ENCODE measurements around the gene RAB32. TPM values are rescaled to one million over a fixed set of nuclear protein-coding genes. Genes with fewer than 3 reads are reported as not detected.

The RAB32 gene
- 10 to 100 TPM in 1 of 4 donors, 1 to 10 TPM in 2, under 1 TPM in 1; 0.34 to 18.3 (median 5.5) TPM for total RNA-seq

DNA sequence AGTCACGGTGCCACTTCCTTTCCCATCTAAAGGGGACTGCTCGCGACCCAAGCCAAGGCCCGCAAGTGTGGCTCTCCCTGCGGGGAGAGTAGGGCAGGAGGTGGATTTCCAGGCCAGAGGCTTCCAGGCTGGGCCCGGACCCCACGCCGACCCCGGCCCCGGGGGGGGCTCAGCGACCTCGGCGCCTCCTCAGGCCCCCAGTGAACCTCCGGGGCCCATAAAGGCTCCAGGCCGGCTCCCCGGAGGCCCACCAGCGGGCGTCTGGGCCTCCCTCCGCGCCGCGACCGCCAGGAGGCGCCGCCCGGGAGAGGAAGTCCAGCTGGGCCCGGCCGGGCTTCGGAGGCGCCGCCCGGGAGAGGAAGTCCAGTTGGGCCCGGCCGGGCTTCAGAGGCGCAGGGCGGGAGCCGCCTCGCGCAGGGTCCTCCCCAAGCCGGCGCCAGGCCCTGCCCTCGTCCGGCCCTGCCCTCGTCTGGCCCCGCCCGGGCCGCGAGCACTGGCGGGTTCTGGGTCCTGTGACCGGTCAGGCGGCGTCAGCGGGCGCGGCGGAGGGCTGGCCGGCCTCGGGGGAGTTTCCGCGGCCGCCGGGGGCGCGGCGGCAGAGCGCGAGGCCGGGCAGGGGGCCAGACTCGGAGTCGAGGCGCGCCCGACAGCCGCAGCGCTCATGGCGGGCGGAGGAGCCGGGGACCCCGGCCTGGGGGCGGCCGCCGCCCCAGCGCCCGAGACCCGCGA, at the start of gene RAB32:
Gene RAB32, plus strand, starts transcription at position 623 of the 729 bp plus-strand sequence. Its CDS starts 39 bp downstream, at position 662.
- peaks cover 0 to 24% (median 0%) of the 10 kb centered on the region in 4 donors for H3K27me3 ChIP-seq
- intact Hi-C loops (cut with DNase I) = loop anchor here (10.0 kb wide), 1 partner anchor 151 kb away; no protein-coding TSS in a partner anchor
- H3K4me1 ChIP-seq = peaks cover 13 to 46% (median 16%) of the 10 kb centered on the region in 3 donors
- WGBS, 2 donors = 47 to 50% methylated on average over 3 to 5 of the region's 86 CpGs
- peak within 1 kb of the TSS; percentile 46 to 81 (median 60) for H3K4me3 ChIP-seq
- no peaks in the 10 kb centered on the region for H3K9me3 ChIP-seq
- H3K27ac ChIP-seq = peak within 1 kb of the TSS; percentile 82 to 98 (median 92)
- DNase-seq = peak; percentile 28
- peak in 2 of 4 donors; percentile 68 to 75 for TF ChIP-seq POLR2A (IDR thresholded peaks at IDR 0.05)
- TF ChIP-seq, protein P1, sequence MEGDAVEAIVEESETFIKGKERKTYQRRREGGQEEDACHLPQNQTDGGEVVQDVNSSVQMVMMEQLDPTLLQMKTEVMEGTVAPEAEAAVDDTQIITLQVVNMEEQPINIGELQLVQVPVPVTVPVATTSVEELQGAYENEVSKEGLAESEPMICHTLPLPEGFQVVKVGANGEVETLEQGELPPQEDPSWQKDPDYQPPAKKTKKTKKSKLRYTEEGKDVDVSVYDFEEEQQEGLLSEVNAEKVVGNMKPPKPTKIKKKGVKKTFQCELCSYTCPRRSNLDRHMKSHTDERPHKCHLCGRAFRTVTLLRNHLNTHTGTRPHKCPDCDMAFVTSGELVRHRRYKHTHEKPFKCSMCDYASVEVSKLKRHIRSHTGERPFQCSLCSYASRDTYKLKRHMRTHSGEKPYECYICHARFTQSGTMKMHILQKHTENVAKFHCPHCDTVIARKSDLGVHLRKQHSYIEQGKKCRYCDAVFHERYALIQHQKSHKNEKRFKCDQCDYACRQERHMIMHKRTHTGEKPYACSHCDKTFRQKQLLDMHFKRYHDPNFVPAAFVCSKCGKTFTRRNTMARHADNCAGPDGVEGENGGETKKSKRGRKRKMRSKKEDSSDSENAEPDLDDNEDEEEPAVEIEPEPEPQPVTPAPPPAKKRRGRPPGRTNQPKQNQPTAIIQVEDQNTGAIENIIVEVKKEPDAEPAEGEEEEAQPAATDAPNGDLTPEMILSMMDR (IDR thresholded peaks at IDR 0.05) = peak in 5 of 6 experiments; percentile 57 to 71 (median 68)
- H3K36me3 ChIP-seq = no peaks in the 10 kb centered on the region

DNA sequence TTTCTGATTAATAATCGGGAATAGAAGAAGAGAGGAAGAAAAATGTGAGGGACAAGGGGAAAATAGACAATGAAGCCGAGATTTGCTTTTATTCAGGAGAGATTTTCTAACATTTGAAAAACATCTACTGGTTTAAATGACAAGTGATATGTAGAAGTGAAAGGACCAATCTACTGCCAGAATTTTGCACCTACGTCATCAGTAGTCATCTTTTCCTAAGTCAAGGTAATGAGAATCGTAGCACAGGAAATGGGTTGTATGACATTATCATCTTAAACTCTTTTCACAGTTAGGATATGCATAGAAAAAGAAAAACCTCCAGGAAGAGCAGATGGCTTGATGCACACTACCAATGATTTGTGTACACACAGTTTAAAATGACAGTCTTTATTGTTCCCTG, 45.3 kb upstream of the RAB32 start:
- no peaks in the 10 kb centered on the region for H3K27me3 ChIP-seq
- H3K4me3 ChIP-seq = no peak overlapping the region
- no peak for DNase-seq
- intact Hi-C loops (cut with DNase I) = no loop called here
- H3K27ac ChIP-seq = no peak overlapping the region
- H3K4me1 ChIP-seq = no peaks in the 10 kb centered on the region
- 66 to 70% methylated on average over 4 of the region's 4 CpGs for WGBS, 2 donors
- H3K9me3 ChIP-seq = no peaks in the 10 kb centered on the region
- TF ChIP-seq, protein P1 (IDR thresholded peaks at IDR 0.05) = no peak
- no peak for TF ChIP-seq POLR2A (IDR thresholded peaks at IDR 0.05)
- no peaks in the 10 kb centered on the region for H3K36me3 ChIP-seq

DNA sequence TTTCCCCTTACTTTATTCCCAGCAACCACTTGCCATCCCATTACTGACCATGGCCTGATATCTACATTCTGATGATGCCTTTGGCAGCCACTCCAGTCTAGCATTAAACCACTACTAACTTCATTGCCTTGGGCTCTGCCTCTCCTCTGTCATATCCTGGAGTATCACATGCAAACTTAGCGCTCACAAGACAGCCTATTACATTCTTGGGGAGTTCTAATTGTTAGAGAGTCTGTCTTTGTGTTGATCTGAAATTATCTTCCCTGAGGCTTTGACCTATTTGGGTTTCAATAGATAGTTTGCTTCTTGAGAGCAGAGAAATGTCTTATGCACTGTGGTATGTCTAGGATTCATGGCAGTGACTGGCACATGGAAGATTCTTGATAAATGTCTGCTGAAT, 40.5 kb upstream of the RAB32 start:
- 88 to 90% methylated on average over 1 of the region's 1 CpG for WGBS, 2 donors
- no peaks in the 10 kb centered on the region for H3K27me3 ChIP-seq
- H3K9me3 ChIP-seq = no peaks in the 10 kb centered on the region
- no peak for DNase-seq
- H3K27ac ChIP-seq = no peak overlapping the region
- H3K4me1 ChIP-seq = no peaks in the 10 kb centered on the region
- intact Hi-C loops (cut with DNase I) = no loop called here
- H3K36me3 ChIP-seq = no peaks in the 10 kb centered on the region
- no peak overlapping the region for H3K4me3 ChIP-seq
- TF ChIP-seq POLR2A (IDR thresholded peaks at IDR 0.05) = no peak
- TF ChIP-seq, protein P1 (IDR thresholded peaks at IDR 0.05) = no peak

DNA sequence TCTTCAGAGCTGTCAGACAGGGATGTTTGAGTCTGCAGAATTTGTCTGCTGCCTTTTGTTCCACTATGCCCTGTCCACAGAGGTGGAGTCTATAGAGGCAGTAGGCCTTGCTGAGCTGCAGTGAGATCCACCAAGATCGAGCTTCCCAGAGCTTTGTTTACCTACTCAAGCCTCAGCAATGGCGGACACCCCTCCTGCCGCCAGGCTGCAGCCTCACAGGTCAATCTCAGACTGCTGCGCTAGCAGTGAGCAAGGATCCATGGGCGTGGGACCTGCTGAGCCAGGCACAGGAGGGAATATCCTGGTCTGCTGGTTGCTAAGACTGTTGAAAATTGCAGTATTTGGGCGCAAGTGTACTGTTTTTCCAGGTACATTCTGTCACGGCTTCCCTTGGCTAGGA, 28.4 kb upstream of the RAB32 start:
- Histone ChIP-seq H3K27ac (no peak overlapping the region), H3K4me3 (no peak overlapping the region), H3K4me1 (no peaks in the 10 kb centered on the region), H3K9me3 (no peaks in the 10 kb centered on the region), H3K27me3 (no peaks in the 10 kb centered on the region), H3K36me3 (no peaks in the 10 kb centered on the region)
- no peak for DNase-seq
- intact Hi-C loops (cut with DNase I) = no loop called here
- 75% methylated on average over 4 of the region's 7 CpGs; no CpG with 5 or more reads in 1 of the 2 donors for WGBS, 2 donors
- no peak for TF ChIP-seq POLR2A (IDR thresholded peaks at IDR 0.05)
- TF ChIP-seq, protein P1 (IDR thresholded peaks at IDR 0.05) = no peak

DNA sequence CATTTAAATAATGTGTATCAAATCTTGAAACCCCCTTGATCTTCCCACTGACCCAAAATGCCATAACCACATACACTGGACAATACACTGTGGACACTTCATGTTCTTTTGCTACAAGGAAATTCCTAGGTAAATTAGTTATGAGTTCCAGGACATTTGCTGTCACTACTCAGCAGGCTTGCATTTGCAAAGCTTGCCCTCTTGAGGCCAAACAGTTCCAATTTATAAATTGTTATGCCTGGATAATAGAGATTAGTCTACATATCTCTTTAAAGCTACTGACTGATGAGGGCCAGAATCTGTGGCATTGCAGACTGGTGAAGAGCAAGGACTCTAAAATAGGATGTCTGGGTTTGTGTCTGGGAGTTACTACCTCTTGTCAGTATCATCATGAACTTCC, 17.4 kb upstream of the RAB32 start:
- Histone ChIP-seq H3K27me3 (no peaks in the 10 kb centered on the region), H3K27ac (no peak overlapping the region), H3K9me3 (no peaks in the 10 kb centered on the region), H3K4me3 (no peak overlapping the region), H3K36me3 (no peaks in the 10 kb centered on the region), H3K4me1 (no peaks in the 10 kb centered on the region)
- TF ChIP-seq POLR2A (IDR thresholded peaks at IDR 0.05) = no peak
- TF ChIP-seq, protein P1 (IDR thresholded peaks at IDR 0.05) = no peak
- intact Hi-C loops (cut with DNase I) = no loop called here
- DNase-seq = no peak
